ENCODE data around the gene DSCAML1.

The DSCAML1 gene

GRCh38 chr11:117489999-117490679 lies 306.9 kb downstream of the DSCAML1 start:
- DNase-seq (ENCODE audit: low spot score): no peak

GRCh38 chr11:117488996-117489952 lies 307.7 kb downstream of the DSCAML1 start:
- DNase-seq (ENCODE audit: low spot score): no peak

GRCh38 chr11:117486059-117486458 lies 311.0 kb downstream of the DSCAML1 start:
- DNase-seq (ENCODE audit: low spot score): no peak

- DNase-seq (ENCODE audit: low spot score): no peak
These were observed 312.9 kb downstream of the DSCAML1 start for GRCh38 chr11:117484156-117484555.

GRCh38 chr11:117483372-117483771 lies 313.6 kb downstream of the DSCAML1 start:
- DNase-seq (ENCODE audit: low spot score): no peak

- no peak for DNase-seq (ENCODE audit: low spot score)
These were observed 314.1 kb downstream of the DSCAML1 start for GRCh38 chr11:117482881-117483280.

- DNase-seq (ENCODE audit: low spot score): no peak
These were observed 315.1 kb downstream of the DSCAML1 start for GRCh38 chr11:117481885-117482284.

- no peak for DNase-seq (ENCODE audit: low spot score)
These were observed 316.0 kb downstream of the DSCAML1 start for GRCh38 chr11:117481036-117481435.

- no peak for DNase-seq (ENCODE audit: low spot score)
These were observed 316.8 kb downstream of the DSCAML1 start for GRCh38 chr11:117480221-117480620.

GRCh38 chr11:117479372-117479771 lies 317.6 kb downstream of the DSCAML1 start:
- no peak for DNase-seq (ENCODE audit: low spot score)

GRCh38 chr11:117478926-117479325 lies 318.1 kb downstream of the DSCAML1 start:
- DNase-seq (ENCODE audit: low spot score): no peak

- DNase-seq (ENCODE audit: low spot score): no peak
These were observed 318.7 kb downstream of the DSCAML1 start for GRCh38 chr11:117478126-117478860.

- no peak for DNase-seq (ENCODE audit: low spot score)
These were observed 319.3 kb downstream of the DSCAML1 start for GRCh38 chr11:117477721-117478120.

- no peak for DNase-seq (ENCODE audit: low spot score)
These were observed 320.4 kb downstream of the DSCAML1 start for GRCh38 chr11:117476531-117477142.

- DNase-seq (ENCODE audit: low spot score): no peak
These were observed 321.1 kb downstream of the DSCAML1 start for GRCh38 chr11:117475716-117476530.

- no peak for DNase-seq (ENCODE audit: low spot score)
These were observed 323.4 kb downstream of the DSCAML1 start for GRCh38 chr11:117473481-117474091.

GRCh38 chr11:117471776-117472175 lies 325.2 kb downstream of the DSCAML1 start:
- DNase-seq (ENCODE audit: low spot score): no peak

- no peak for DNase-seq (ENCODE audit: low spot score)
These were observed 326.4 kb downstream of the DSCAML1 start for GRCh38 chr11:117470576-117470975.

GRCh38 chr11:117468888-117469287 lies 328.1 kb downstream of the DSCAML1 start:
- DNase-seq (ENCODE audit: low spot score): no peak

- DNase-seq (ENCODE audit: low spot score): no peak
These were observed 329.2 kb downstream of the DSCAML1 start for GRCh38 chr11:117467770-117468169.

- no peak for DNase-seq (ENCODE audit: low spot score)
These were observed 330.1 kb downstream of the DSCAML1 start for GRCh38 chr11:117466966-117467365.
